GM19043 (cell line): ENCODE results near the gene MYL6B.
A peak's percentile ranks its signal among the peaks of the same experiment; 100 is the strongest.
"Not testable (repeated sequence)": the region's sequence is repeated elsewhere in the genome, so short reads cannot be mapped to it uniquely, and the experiment has no call there.

Experiments used
- ATAC-seq: cut with Tn5 transposase; IDR thresholded peaks from one replicate; pipeline ENCODE4 v1.9.1; 2021; ENCODE audit warnings: low read depth; ENCODE audit not compliant: unreplicated experiment

Gene MYL6B

DNA sequence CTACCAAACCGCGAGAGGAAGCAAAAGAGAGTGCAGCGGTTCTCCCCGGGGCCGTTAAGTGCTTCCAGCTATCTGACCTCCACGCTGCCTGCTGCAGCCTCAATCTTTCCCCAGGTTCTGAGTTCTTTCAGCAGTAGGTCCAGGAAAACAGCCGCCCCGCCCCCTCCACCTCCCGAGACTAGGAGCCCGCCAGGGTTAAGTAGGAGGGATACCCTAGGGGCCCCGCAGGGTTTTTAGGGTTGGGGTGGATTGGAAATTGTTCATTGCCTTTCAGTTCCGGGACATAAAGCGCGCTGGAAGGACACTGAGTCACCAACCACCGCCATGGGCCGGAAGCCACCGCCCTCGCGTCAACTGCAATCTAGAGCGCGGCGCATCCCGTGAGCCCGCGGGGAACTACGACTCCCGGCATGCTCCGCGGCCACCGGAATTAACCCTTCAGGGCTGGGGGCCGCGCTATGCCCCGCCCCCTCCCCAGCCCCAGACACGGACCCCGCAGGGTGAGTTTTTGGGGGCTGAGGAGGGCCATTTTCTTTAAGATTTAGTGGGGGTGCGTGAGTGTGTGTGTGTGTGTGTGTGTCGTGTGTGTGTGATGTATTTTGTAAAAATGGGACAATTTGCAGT lies at the start of gene MYL6B:
Gene MYL6B, plus strand, starts transcription at position 456 of the 624 bp plus-strand sequence. CDS start 1,332 bp downstream, outside the sequence.
- ATAC-seq = peak; percentile 84

DNA sequence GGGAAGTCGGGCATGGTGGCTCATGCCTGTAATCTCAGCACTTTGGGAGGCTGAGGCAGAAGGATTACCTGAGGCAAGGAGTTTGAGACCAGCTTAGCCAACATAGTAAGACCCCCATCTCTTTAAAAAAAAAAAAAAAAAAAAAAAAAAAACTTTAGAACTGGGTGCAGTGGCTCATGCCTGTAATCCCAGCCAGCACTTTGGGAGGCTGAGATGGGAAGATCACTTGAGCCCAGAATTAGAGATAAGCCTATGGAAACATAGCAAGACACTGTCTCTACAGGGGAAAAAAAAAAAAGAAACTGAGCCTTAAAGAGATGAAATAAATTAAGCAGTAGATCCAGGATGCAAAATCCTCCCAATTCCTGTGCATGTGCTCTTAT lies 49.7 kb upstream of the MYL6B start:
- no peak for ATAC-seq

DNA sequence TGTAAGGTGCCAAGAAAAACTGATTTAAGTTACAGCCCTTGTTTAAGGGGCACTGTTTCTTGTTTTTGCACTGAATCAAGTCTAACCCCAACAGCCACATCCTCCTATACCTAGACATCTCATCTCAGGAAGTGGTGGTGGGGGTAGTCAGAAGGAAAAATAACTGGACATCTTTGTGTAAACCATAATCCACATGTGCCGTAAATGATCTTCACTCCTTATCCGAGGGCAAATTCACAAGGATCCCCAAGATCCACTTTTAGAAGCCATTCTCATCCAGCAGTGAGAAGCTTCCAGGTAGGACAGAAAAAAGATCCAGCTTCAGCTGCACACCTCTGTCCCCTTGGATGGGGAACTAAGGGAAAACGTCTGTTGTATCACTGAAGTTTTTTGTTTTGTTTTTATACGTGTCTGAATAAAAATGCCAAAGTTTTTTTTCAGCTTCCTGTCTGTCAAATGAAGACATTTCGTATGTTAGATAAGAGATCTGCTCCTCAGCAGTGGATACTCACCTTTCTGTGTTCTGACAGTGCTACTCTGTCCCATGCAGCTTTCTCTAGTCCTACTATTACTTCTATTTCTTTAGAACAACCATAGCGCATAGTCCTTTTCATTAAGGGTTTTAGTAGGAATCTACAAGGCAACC lies 49.2 kb upstream of the MYL6B start:
- ATAC-seq = no peak

- ATAC-seq = no peak
Measured at GRCh38 chr12:56103823-56104108, 48.6 kb upstream of the MYL6B start.

- peak; percentile 92 for ATAC-seq
Measured at GRCh38 chr12:56104109-56104814, 48.1 kb upstream of the MYL6B start, which contains the start of gene PA2G4. PA2G4 (plus strand) TSS chr12:56104559; CDS start chr12:56104738, 179 bp downstream.

- ATAC-seq = no peak
Measured at GRCh38 chr12:56104815-56105608, 47.4 kb upstream of the MYL6B start.

- no peak for ATAC-seq
Measured at GRCh38 chr12:56105609-56105902, 46.8 kb upstream of the MYL6B start.

DNA sequence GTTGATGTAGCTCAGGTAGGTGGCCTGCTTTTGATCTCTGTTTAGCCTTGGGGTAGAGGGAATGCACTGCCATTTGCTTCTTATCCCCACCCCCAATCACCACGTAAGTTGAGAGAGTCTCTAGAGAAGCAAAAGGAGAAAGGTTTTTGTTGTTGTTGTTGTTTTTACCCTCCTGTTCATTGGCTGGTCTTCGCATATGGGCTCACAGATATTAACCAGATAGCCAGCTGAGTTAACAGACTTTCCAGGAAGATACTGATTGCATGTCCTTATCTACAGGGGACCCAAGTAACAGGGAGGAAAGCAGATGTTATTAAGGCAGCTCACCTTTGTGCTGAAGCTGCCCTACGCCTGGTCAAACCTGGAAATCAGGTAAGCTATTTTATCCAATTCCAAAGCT lies 45.1 kb upstream of the MYL6B start:
- no peak for ATAC-seq

DNA sequence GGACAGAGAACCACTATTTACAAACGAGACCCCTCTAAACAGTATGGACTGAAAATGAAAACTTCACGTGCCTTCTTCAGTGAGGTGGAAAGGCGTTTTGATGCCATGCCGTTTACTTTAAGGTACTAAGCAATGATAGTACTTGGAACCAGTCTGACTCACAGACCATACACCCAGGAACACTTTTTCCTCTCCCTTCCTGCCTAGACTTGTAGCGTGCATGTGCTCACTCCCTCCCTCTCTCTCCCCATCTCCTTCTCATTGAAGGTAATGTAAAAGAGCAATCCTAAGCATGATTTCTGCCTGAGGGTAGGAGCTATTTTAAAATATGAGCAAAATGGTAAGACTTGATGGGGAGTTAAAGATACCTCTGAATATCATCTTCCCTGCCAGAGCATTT lies 41.8 kb upstream of the MYL6B start:
- ATAC-seq = no peak

DNA sequence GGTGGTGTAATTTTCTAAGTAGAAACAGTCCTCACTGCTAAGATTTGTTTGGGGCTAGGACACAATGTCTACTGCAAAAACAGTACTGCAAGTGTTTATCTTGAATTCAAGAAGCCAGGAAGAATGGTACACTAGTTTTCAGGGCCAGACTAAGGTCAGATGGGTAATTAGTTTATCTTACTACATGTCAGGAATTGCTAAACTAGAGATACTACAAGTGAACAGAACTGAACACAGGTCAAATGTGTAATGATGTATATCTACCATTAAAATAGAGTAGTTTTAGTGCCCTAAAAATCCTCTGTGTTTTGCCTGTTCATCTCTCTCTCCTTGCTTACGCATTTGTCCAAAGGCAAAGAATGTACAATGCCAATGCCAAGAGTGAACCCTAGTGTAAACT lies 38.3 kb upstream of the MYL6B start:
- ATAC-seq = no peak

DNA sequence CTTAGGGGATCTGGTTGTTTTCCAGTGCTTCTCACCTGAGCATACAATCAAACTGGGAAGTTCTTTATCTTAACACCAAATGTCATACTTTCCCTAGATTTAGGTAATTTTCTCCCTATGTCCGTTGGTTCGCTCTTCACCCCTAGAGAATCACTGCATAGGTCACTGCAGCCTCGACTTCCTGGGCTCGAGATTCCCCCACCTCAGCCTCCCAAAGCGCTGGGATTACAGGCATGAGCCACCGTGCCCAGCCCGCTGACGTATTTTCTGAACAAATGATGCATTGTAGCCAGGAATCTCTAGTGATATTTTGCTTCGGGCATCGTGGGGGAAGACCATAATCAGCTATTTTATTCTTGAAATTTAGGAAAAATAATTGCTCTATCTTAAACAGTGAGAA lies 37.1 kb upstream of the MYL6B start:
- no peak for ATAC-seq

GRCh38 chr12:56116267-56117081 lies 35.9 kb upstream of the MYL6B start, which contains the start of gene RPL41:
RPL41 (plus strand) TSS chr12:56116633.
- peak; percentile 45 for ATAC-seq

GRCh38 chr12:56117082-56117706 lies 35.2 kb upstream of the MYL6B start:
- not testable (repeated sequence) for ATAC-seq

- ATAC-seq = peak; percentile 77
Measured at GRCh38 chr12:56117778-56118687, 34.4 kb upstream of the MYL6B start, which contains the start of gene ZC3H10. ZC3H10 (plus strand) TSS chr12:56118266; CDS start chr12:56120563, 2,297 bp downstream.

GRCh38 chr12:56118688-56119357 lies 33.6 kb upstream of the MYL6B start:
- no peak for ATAC-seq

- ATAC-seq = no peak
Measured at GRCh38 chr12:56119361-56119796, 33.0 kb upstream of the MYL6B start.

DNA sequence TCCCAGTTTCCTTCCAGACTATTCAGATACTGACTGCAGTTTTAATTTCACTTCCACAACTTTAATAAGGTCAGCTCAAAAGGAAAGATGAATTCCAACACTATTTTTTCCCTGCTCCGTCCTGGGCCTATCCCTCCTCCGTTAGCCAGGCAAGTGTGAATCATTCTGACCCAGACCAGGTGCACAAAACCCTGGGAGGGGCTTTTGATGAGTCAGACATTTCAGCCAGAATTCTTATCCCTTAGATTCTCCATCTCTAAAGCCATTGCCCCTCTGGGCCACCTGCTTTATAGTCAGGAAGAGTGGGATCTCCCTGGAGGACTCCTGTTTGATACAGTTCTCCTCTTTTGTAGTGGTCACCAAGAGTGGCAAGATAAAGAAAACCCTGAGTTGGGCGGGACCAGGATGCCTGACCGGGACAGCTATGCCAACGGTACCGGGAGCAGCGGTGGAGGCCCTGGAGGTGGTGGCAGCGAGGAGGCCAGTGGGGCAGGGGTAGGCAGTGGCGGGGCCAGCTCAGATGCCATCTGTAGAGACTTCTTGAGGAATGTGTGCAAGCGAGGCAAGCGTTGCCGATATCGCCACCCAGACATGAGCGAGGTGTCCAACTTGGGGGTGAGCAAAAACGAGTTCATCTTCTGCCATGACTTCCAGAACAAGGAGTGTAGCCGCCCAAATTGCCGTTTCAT lies 32.1 kb upstream of the MYL6B start:
- no peak for ATAC-seq
